Measurements from ENCODE around the gene FOXO3.
"Not testable (repeated sequence)": the region's sequence is repeated elsewhere in the genome, so short reads cannot be mapped to it uniquely, and the experiment has no call there.

Gene FOXO3

DNA sequence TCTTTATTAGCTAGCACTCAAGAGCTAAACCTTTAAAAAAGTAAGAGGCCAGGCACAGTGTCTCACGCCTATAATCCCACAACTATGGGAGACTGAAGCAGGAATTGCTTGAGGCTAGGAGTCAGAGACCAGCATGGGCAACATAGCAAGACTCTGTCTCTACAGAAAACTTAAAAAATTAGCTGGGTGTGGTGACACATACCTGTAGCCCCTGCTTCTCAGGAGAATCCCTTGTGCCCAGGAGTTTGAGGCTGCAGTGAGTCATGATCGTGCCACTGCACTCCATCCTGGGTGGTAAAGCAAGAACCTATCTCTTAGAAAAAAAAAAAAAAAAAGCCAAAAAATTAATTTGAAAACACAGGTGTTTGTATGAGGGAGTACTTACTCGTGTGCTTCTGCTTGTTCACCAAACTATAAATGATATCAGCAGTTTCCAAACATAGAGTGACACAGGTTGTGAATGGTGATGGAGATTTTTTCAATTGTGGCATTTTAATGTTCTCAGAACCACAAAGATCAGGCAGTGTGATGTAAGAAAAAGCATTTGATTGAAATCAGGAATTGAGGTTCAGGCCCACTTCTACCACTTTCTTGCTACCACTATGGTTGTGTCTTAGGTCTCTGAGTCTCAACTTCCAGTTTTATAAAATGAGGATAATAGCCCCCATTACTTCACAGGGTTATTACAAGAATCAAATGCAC is 104.9 kb downstream of the FOXO3 start:
- DNase-seq = no peak
- in situ Hi-C loops (cut with HindIII; ENCODE audit: low pct_ligation_motif_present, low pct_unique_long_range_greater_than_20kb, low sequenced_read_pairs) = no loop called here

DNA sequence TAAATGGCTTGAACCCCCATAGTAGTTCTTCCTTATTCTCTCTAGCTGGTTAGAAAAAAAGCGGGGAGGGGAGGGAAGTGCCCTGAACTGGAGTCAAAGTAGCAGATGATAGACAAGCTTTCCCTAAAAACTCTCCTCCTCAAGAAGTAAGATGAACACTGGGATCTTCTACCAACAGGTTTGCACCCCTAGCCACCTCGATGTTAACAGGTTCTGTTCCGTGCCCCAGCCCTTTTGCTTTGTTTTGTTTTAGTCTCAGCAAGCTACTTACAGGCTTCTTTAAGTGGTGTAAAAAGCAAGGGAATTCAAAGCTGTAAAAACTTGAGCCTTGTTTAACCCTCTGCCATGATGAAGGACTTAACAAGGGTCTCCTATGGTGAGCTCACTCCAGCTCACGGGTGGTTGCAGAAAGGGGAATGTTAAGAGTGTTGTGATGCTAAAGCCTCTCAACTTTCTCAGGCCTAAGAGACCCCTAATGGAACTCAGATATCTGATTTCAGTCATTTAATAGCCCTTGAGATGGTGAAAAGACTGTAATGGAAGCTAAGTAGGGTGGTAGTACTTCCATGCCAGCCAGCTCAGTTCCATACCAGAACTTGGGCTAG is 106.0 kb downstream of the FOXO3 start:
- in situ Hi-C loops (cut with HindIII; ENCODE audit: low pct_ligation_motif_present, low pct_unique_long_range_greater_than_20kb, low sequenced_read_pairs) = no loop called here
- no peak for DNase-seq

DNA sequence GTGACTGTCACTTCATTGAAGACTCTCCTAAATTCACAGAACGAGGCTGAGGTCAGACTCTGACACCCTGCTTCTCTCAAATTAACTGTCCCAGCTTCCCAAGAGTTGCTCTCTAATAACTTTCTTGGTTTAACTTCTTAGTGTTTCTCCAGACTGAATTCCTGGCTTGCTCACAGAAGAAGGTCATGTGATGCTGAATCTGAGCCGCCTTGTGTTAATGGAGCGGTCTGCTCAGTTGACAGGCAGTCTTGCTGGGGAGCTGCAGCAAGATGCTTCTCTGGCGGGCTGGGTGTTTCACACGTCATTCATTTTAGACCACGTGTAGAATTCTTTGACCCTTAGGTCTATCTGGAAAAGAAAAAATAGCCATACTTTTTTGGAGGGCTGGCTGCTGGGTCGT is 107.3 kb downstream of the FOXO3 start:
- DNase-seq = no peak
- in situ Hi-C loops (cut with HindIII; ENCODE audit: low pct_ligation_motif_present, low pct_unique_long_range_greater_than_20kb, low sequenced_read_pairs) = no loop called here

DNA sequence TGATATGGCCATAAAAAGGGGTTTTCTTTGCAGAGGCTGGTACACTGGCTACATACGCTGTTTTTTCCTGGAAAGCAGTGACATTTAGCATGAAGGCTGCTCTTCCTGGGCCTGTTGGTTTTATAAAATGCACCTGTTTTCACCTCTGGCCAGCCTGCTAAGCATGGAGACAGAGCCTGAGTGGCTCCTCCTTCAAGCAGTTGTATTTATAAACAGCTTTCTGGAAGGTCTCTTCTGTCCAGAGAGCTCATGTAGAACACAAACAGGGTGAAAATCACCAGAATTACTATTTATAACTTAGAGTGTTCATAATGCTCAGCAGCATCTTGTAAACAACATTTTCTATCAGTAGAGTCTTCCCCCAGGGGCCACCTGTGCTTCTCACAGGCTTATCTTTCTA is 109.0 kb downstream of the FOXO3 start:
- DNase-seq = no peak
- in situ Hi-C loops (cut with HindIII; ENCODE audit: low pct_ligation_motif_present, low pct_unique_long_range_greater_than_20kb, low sequenced_read_pairs) = no loop called here

DNA sequence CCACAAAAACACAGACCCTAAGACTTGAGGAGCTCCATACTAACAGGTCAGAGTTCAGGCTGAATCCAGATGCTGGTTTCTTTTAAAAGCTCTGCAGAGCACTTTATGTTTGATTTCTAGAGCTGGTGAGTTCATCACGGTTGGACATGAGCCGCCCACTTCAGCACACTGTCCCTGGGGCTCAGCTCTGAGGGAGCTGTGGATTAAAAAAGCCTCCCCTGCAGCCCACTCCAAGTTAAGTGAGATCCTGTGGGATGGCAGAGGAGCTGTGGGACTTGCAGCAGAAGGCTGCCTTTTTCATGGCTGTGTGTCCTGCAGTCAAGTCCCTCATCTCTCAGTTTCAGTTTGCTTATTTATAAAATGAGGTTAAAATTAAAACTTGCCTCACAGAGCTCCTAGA is 110.5 kb downstream of the FOXO3 start:
- in situ Hi-C loops (cut with HindIII; ENCODE audit: low pct_ligation_motif_present, low pct_unique_long_range_greater_than_20kb, low sequenced_read_pairs) = no loop called here
- no peak for DNase-seq

DNA sequence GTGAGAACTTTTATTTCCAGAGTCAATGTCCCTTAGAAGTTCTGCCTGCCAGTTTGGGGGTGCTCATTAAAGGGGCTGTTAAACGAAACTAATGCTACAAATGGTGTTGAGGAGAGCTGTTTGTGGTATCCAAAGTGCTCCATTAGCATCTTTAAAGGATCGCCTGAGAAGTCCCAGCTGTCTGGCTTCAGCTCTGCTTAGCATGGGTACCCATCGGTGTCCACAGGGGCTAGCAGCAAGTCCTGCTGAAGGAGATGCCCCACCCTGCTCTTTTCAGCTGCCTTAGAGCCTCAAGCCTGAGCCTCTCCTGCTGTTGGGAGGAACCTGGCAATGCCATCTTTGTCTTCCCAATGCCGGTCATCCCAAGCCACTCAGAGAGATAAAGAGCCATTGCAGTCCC is 111.1 kb downstream of the FOXO3 start:
- in situ Hi-C loops (cut with HindIII; ENCODE audit: low pct_ligation_motif_present, low pct_unique_long_range_greater_than_20kb, low sequenced_read_pairs) = no loop called here
- no peak for DNase-seq

DNA sequence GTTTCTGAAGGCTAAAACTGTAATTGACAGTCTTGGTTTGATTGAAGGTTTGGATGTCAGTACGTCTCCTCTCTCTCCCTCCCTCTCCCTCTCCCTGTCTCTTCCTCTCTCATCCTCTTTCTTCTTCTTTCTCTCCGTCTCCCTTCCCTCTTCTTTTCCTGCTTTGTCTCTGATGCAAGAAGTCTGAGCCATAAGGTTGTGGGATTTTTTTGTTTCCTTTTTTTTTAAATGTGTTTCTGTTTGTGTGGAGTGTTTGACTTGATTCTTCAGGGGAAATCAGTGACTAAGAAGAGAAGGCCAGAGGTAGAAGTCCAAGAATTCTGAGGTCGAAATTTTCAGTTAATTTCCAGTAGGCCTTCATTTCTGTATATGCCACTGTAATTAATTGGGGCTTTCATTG is 111.9 kb downstream of the FOXO3 start:
- in situ Hi-C loops (cut with HindIII; ENCODE audit: low pct_ligation_motif_present, low pct_unique_long_range_greater_than_20kb, low sequenced_read_pairs) = no loop called here
- DNase-seq = no peak

DNA sequence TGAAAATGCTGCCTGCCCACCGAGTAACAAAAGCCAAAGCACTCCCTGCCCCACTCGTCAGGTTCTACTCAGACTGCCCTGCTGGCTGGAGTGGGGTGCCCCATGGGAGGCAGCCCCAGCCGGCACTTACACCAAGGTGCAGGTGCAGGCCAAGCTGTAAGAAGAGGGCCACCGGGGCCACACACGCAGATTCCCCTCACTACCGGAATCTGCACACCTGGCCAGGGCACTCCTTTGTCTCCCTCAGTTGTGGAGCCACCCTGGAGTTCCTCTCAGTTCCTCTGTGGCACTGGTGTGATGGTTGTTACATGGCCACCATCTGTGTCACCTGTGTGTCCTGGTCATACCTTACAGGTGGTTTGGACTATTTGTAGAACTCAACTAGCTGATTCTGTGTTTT is 112.4 kb downstream of the FOXO3 start:
- in situ Hi-C loops (cut with HindIII; ENCODE audit: low pct_ligation_motif_present, low pct_unique_long_range_greater_than_20kb, low sequenced_read_pairs) = no loop called here
- no peak for DNase-seq

DNA sequence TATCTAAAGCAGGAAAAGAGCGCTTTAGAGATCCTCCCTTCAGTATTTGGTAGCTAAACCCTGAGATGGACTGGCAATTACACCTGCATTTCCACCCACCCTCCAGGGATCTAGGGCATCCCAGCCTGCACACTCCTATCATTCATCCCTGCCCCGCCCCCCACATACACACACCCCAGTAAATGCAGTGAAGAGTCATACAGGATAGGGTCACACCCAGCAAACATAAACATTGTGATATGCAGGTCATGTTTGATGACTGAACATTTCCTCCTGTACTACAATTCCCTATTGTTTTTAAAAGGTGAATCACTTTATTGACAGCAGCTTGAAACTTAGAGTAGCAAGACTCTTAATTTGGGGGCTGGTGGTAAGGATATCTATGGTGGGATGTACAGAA is 112.9 kb downstream of the FOXO3 start:
- no peak for DNase-seq
- in situ Hi-C loops (cut with HindIII; ENCODE audit: low pct_ligation_motif_present, low pct_unique_long_range_greater_than_20kb, low sequenced_read_pairs) = no loop called here

DNA sequence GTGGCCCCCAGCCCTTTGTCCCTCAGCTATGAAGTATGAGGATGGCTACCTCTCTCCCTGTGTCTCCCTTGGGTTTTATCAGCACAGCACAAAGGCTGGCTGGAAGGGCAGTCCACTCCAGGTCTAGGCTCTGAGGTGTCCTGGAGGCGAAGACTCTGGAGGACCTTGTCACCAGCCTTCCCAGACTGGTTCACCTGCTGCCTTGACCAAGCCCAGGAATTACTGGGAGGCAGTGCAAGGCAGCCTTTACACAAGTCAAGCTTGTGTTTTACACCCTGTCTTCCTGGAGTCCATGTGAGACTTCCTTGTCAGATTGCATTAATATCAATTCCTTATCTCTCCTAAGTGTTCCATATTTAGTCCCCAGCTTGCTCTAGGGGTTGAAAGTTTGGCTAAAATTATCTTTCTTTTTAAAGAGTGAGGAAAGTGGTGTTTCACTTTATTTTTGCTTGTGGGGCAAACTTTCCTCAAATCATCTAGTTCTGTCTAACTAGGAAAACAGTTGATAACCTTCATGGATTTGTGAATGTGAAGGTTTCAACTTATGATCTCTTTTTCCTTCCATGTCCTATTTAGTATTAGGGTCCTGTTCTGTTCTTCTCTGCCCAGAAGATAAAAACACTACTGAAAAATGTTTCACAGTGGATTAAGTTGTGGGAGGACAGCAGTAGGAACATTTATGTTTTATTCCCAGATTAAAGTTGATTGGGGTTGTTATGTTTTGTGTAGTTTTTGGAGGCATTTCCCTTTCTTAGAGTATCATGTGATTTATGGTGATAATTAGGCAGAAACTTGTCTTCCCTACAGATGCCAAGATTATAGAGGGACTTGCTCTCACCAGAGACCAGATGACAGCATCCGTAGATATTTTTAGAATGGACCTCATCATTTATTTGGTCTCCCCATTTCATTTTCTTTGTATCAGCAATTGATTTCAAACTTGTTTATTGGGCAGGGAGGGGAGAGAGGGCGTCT is 114.8 kb downstream of the FOXO3 start:
- no peak for DNase-seq
- in situ Hi-C loops (cut with HindIII; ENCODE audit: low pct_ligation_motif_present, low pct_unique_long_range_greater_than_20kb, low sequenced_read_pairs) = no loop called here

DNA sequence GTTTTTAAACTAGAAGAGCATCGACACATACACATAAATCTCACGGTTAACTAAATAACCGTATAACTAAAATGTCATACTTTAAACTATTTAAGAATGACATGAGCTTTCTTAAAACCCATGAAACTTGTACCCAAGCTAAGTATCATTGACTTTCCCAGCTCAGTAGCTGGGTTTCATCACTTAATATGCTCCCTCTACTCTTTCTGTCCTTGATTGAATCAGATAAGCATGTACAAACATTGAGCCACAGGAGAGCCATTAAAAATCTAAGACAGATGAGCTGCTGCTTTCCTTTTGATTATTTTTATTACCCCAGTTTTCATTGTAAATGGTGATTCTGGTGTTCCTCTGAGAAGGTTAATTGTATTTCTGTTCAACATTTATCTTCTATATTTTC is 115.8 kb downstream of the FOXO3 start:
- DNase-seq = no peak
- in situ Hi-C loops (cut with HindIII; ENCODE audit: low pct_ligation_motif_present, low pct_unique_long_range_greater_than_20kb, low sequenced_read_pairs) = no loop called here

DNA sequence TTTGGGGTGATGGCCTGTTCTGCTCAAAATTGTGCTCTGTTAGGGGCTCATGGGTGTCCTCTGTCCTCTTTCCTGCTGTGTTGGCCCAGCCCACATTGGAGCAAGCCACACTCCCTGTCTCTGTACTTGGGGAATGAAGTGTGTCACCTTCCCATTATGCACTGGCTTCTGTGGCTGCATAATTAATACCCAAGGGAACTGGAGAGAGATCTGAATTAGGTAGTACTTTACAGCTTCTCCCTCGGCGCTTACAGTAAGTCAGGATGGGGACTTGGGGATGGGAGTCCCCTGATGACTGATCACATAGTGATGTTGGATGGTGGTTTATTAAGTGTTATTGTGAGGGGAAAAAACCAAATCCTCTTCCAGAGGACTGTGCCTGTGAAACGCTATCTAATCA is 116.6 kb downstream of the FOXO3 start:
- no peak for DNase-seq
- in situ Hi-C loops (cut with HindIII; ENCODE audit: low pct_ligation_motif_present, low pct_unique_long_range_greater_than_20kb, low sequenced_read_pairs) = no loop called here

DNA sequence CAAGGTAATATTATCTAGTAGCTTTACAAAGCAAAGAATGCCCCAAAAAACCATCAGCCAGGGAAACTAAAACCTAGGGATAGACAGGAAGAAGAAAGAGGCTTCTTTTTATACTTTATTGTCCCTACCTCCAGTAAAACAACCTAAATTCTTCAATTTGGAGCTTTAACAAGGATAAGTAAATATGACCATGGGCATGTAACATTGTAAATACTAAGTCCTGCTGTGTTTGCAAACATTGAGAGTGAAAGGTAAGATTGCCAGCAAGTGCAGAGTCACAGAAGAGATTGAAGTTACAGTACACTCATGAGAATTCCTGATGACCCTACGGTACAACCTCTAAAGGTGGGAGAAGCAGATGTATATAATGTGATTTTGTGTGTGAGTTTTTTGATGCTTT is 117.2 kb downstream of the FOXO3 start:
- DNase-seq = no peak
- in situ Hi-C loops (cut with HindIII; ENCODE audit: low pct_ligation_motif_present, low pct_unique_long_range_greater_than_20kb, low sequenced_read_pairs) = no loop called here

DNA sequence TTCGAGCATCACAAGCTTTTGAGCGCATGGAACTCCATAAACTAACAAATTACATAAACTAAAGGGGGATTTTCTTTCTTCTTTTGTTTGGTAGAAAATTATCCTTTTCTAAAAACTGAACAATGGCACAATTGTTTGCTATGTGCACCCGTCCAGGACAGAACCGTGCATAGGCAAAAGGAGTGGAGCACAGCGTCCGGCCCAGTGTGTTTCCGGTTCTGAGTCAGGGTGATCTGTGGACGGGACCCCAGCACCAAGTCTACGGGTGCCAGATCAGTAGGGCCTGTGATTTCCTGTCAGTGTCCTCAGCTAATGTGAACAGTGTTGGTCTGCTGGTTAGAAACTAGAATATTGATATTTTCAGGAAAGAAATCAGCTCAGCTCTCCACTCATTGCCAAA is 119.6 kb downstream of the FOXO3 start:
- DNase-seq; in situ Hi-C loops (cut with HindIII; ENCODE audit: low pct_ligation_motif_present, low pct_unique_long_range_greater_than_20kb, low sequenced_read_pairs): not testable (repeated sequence)

DNA sequence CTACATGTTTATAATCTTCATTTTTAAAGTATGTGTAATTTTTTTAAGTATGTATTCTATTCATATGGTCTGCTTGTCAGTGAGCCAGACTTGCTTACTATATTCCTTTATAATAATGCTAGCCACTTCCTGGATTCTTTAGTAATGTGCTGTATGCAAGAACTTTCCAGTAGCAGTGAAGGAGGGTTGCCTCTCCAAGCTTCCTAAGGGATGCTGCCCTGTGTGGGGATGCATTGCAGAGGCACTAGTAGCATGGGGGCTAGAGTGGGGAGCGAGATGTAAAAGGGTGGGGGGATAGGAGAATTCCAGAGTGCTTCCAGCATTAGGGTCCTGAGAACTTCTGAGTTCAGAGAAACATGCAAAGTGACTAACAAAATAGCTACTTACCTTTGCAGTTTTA is 121.0 kb downstream of the FOXO3 start:
- DNase-seq; in situ Hi-C loops (cut with HindIII; ENCODE audit: low pct_ligation_motif_present, low pct_unique_long_range_greater_than_20kb, low sequenced_read_pairs): not testable (repeated sequence)

DNA sequence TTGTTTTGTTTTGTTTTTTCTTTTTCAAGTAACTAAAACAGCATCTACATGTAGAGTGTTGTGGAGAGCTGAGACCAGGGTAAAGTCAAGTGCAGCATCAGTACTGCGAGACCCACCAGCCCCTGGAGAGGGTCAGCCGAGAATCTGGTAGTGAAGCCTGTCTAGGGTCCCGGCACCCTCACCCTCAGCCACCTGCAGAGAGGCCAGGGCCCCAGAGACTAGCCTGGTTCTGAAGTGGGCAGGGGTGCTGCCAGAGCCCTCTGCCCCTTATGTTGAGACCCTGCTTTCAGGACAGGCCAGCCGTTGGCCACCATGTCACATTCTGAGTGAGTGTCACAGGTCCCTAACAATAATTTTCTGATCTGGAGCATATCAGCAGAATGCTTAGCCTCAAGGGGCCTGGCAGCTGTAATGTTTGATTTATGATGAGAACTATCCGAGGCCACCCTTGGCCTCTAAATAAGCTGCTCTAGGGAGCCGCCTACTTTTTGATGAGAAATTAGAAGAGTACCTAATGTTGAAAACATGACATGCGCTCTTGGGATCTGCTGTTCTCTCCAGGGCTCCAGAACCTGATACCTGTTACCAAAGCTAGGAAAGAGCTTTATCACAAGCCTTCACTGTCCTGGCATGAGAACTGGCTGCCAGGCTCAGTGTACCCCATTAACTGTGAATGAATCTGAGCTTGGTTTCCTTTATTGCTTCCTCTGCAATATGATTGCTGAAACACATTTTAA is 121.8 kb downstream of the FOXO3 start:
- DNase-seq; in situ Hi-C loops (cut with HindIII; ENCODE audit: low pct_ligation_motif_present, low pct_unique_long_range_greater_than_20kb, low sequenced_read_pairs): not testable (repeated sequence)

DNA sequence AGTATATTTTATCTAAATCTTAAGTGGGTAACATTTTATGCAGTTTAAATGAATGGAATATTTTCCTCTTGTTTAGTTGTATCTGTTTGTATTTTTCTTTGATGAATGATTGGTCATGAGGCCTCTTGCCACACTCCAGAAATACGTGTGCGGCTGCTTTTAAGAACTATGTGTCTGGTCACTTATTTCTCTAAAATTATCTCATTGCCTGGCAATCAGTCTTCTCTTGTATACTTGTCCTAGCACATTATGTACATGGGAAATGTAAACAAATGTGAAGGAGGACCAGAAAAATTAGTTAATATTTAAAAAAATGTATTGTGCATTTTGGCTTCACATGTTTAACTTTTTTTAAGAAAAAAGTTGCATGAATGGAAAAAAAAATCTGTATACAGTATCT is 123.3 kb downstream of the FOXO3 start:
- in situ Hi-C loops (cut with HindIII; ENCODE audit: low pct_ligation_motif_present, low pct_unique_long_range_greater_than_20kb, low sequenced_read_pairs); DNase-seq: not testable (repeated sequence)

DNA sequence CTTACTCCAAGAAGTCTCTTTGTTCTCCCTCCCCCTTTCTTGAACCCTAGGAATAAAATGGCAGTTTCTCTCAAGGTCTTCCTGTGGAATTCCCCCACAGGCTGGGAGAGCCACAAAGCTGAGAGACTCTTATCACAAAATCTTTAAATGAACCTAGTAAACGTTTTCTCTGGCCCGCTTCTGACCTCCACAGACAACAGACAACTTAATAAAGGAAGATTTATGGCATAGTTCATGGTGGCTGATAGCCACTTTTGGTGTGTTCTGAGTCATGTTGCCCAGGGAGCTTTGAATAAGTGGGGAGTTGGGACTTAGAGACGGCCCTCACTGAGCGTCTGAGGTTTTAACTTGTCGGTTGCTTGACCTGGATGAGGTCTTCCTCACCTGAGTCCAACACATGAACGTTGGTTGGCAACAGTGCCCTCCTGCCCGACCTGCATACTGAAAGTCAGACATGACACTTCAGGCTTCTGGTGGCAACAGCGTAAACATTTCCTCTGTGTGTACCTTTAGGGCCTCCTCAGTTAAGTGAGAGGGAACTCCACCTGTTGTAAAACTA is 124.1 kb downstream of the FOXO3 start:
- in situ Hi-C loops (cut with HindIII; ENCODE audit: low pct_ligation_motif_present, low pct_unique_long_range_greater_than_20kb, low sequenced_read_pairs) = no loop called here
- no peak for DNase-seq

DNA sequence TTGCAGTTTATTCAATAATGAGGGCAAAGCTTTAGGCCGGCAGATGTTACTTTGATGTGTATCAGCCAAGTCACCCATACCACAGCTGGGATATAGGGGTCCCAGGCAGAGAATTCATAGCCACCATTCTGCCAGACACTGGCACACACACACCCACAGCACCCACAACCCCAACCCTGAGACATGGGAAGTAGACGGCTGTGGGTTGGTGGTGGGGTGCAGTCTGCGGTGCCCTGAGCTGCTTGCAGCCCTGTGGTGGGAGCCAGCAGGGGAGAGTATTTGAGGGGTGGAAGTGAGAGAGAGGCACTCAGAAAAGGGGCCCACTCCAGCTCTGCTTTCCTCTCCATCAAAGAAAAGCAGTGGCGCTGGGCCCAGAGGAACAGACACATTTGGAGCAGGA is 125.3 kb downstream of the FOXO3 start:
- DNase-seq = no peak
- in situ Hi-C loops (cut with HindIII; ENCODE audit: low pct_ligation_motif_present, low pct_unique_long_range_greater_than_20kb, low sequenced_read_pairs) = no loop called here
